Measurements from ENCODE around the gene PARP4. TPM values are rescaled to one million over a fixed set of nuclear protein-coding genes. Genes with fewer than 3 reads are reported as not detected.

PARP4 gene
- total and polyA plus RNA-seq, 2 of the 4 experiments (the other 2 are of a cell fraction), result 31.7 to 50.2 TPM

GRCh38 chr13:24527266-24527775 lies 14.7 kb upstream of the PARP4 start:
- Histone ChIP-seq H3K36me3 (ENCODE audit: control insufficient read depth, insufficient read depth, low read length) (no peaks in the 10 kb centered on the region), H2BK20ac (ENCODE audit: low read depth, low read length) (no peak overlapping the region)
- in situ Hi-C loops (cut with MboI; ENCODE audit: low sequenced_read_pairs), result no loop called here

More at GRCh38 chr13:24527266-24527775, 14.7 kb upstream of the PARP4 start:
- no peak overlapping the region for H3K56ac ChIP-seq (ENCODE audit: extremely low read depth, insufficient read depth, low read length)
- H3K14ac ChIP-seq (replicated peaks; ENCODE audit: low read depth, low read length), result no peak overlapping the region
- H2AK9ac ChIP-seq (replicated peaks; ENCODE audit: low read depth, low read length, poor library complexity), result no peak overlapping the region
- no peaks in the 10 kb centered on the region for H4K20me1 ChIP-seq (ENCODE audit: insufficient read depth, low read length)
- no peak overlapping the region for H4K5ac ChIP-seq (ENCODE audit: low read depth, low read length)
- H3K79me1 ChIP-seq (ENCODE audit: low read depth in 1 of 2, low read length in 2 of 2), result no peaks in the 10 kb centered on the region
- BruUV-seq (replicated peaks), result no TSS peak
- dilution Hi-C loops (cut with HindIII; ENCODE audit: low sequenced_read_pairs, unreplicated experiment), result no loop called here
- H4K91ac ChIP-seq (ENCODE audit: insufficient read depth, low read depth, low read length), result no peak overlapping the region
- no peak overlapping the region for H3K9ac ChIP-seq (ENCODE audit: low read depth, low read length)
- DNase-seq, result no peak
- no peak overlapping the region for H2BK5ac ChIP-seq (ENCODE audit: low read depth, low read length, poor library complexity, severe bottlenecking)
- H2AK5ac ChIP-seq (ENCODE audit: low read depth, low read length), result no peak overlapping the region
- POLR2A ChIA-PET (ENCODE audit: unreplicated experiment), result no interaction called here
- no peak overlapping the region for H3K23ac ChIP-seq (ENCODE audit: low read depth, low read length)
- H2AFZ ChIP-seq (replicated peaks; ENCODE audit: low read length, poor library complexity), result no peak overlapping the region
- no peaks in the 10 kb centered on the region for H3K9me1 ChIP-seq (ENCODE audit: insufficient read depth, low read length)
- TF ChIP-seq CTCF (conservative IDR thresholded peaks at IDR 0.05; ENCODE audit: low read depth, low read length) (no peak), BHLHE40 (IDR thresholded peaks at IDR 0.05; ENCODE audit: low read depth, low read length) (no peak), USF2 (IDR thresholded peaks at IDR 0.05; ENCODE audit: low read depth, low read length) (no peak)
- no peak overlapping the region for H3K4ac ChIP-seq (ENCODE audit: low read depth, low read length)
- H2BK120ac ChIP-seq (ENCODE audit: low read depth, low read length), result no peak overlapping the region
- H3K18ac ChIP-seq (ENCODE audit: low read depth, low read length), result no peak overlapping the region
- H3K9me3 ChIP-seq (ENCODE audit: control insufficient read depth, insufficient read depth, low read length), result no peaks in the 10 kb centered on the region
- H2BK15ac ChIP-seq (ENCODE audit: low read depth, low read length), result no peak overlapping the region
- intact Hi-C loops (cut with micrococcal nuclease), result no loop called here
- peaks cover 23% of the 10 kb centered on the region for H3K27me3 ChIP-seq (ENCODE audit: control insufficient read depth, insufficient read depth, low read length)
- H3K4me1 ChIP-seq (ENCODE audit: control insufficient read depth, insufficient read depth, low read length), result no peaks in the 10 kb centered on the region
- no peak overlapping the region for H4K8ac ChIP-seq (ENCODE audit: low read depth in 2 of 2, low read length in 2 of 2)
- no peak for ATAC-seq (ENCODE audit: low read depth)
- H3K4me3 ChIP-seq (ENCODE audit: insufficient read depth, low read depth, low read length), result no peak overlapping the region
- CTCF ChIA-PET, result no interaction called here
- no peak overlapping the region for H3K27ac ChIP-seq (ENCODE audit: insufficient read depth, low read length)
- H3K4me2 ChIP-seq (ENCODE audit: low read depth, low read length), result no peak overlapping the region
- 29% methylated on average over 1 of the region's 6 CpGs; no CpG with 5 or more reads in 1 of the 2 experiments for WGBS, 2 experiments (ENCODE audit: extremely low coverage in 2 of 2, insufficient read length in 1 of 2)

Measured in IMR-90 (cell line).